Peyer's patch (tissue), 4 donors: ENCODE measurements around the gene HMX1.

Experiments
- POLR2A ChIP-seq, 2 donors: fragments of 450-650 bp; IDR thresholded peaks; one replicate each; pipeline ENCODE4 v1.5.1; 2017; ENCODE audit warnings: antibody characterized with exemption in 2 of 2, mild to moderate bottlenecking in 2 of 2, moderate library complexity in 2 of 2
- TF ChIP-seq, protein P1 (sequence below), 6 experiments: fragments of 450-650 bp in 4 of 6; fragments of 200-600 bp in 2 of 6; sonication (generic) in 1 of 6; IDR thresholded peaks; one replicate each; pipeline ENCODE4 v1.5.1; 2017 to 2019; ENCODE audit warnings: antibody characterized with exemption in 6 of 6, mild to moderate bottlenecking in 3 of 6, moderate library complexity in 1 of 6

DNA sequence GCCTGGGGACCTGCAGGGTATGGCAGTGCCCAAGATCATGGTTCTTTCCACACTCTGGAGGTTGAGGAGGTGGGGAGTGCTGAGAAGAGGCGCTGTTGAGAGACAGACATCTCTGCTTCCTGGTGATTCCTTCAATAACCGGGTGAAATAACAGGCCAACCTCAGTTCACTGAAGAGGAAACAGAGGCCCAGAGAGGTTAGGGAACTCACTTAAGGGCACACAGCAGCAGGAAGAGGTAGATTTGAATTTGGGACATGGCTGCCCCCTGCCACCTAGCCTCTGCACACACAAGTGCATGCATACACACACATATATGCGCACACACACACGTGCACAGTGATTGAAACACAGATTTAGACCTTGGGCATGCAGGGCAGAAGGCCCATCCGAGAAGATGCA is 24.9 kb upstream of the HMX1 start:
- TF ChIP-seq, protein P1, sequence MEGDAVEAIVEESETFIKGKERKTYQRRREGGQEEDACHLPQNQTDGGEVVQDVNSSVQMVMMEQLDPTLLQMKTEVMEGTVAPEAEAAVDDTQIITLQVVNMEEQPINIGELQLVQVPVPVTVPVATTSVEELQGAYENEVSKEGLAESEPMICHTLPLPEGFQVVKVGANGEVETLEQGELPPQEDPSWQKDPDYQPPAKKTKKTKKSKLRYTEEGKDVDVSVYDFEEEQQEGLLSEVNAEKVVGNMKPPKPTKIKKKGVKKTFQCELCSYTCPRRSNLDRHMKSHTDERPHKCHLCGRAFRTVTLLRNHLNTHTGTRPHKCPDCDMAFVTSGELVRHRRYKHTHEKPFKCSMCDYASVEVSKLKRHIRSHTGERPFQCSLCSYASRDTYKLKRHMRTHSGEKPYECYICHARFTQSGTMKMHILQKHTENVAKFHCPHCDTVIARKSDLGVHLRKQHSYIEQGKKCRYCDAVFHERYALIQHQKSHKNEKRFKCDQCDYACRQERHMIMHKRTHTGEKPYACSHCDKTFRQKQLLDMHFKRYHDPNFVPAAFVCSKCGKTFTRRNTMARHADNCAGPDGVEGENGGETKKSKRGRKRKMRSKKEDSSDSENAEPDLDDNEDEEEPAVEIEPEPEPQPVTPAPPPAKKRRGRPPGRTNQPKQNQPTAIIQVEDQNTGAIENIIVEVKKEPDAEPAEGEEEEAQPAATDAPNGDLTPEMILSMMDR (IDR thresholded peaks at IDR 0.05) = no peak
- TF ChIP-seq POLR2A (IDR thresholded peaks at IDR 0.05) = no peak
